K562 (cell line): Measurements from ENCODE around the gene LRP1B. TPM values are rescaled to one million over a fixed set of nuclear protein-coding genes. Genes with fewer than 3 reads are reported as not detected.

Experiments used
- ATAC-seq: fragments of 200-7000 bp; cut with Tn5 transposase; 3 replicates; pipeline ENCODE4 v1.9.1; 2020; ENCODE audit warnings: moderate library complexity
- BruUV-seq: library from RNA; stranded (reverse); fragments of 400-500 nt; replicated peaks from 2 replicates; lab custom pipeline; 2021; lab: Mats Ljungman, UMichigan
- CTCF ChIA-PET: fragments of 300-600 bp; formaldehyde crosslinking; extraction: SDS; loops from one replicate; lab custom pipeline; 2021; ENCODE audit warnings: low intra/inter-chr PET ratio; lab: Yijun Ruan, JAX
- POLR2A ChIA-PET: fragments of 300-600, 350-650 bp; sonication (Branson Sonifier 250); formaldehyde crosslinking; extraction: SDS; loops from one replicate; lab custom pipeline; 2021; ENCODE audit warnings: antibody characterized with exemption, inconsistent platforms; lab: Yijun Ruan, JAX
- DNase-seq, 4 experiments: peaks; one replicate each; pipeline versions ENCODE4 v3.0.0 to v3.0.0-alpha.2; 2011 to 2018; ENCODE audit warnings: low spot score in 3 of 4, mixed read lengths in 3 of 4; ENCODE audit errors: extremely low read depth in 1 of 4
- FAIRE-seq: peaks from 2 replicates; lab custom pipeline; 2011; peaks lifted over from hg19 to GRCh38; lab: Jason Lieb, UNC
- H2AFZ ChIP-seq: 2 replicates; pipeline ENCODE4 v1.6.0; 2011; ENCODE audit warnings: low read depth, low read length, control low read depth, inconsistent platforms
- H3K27ac ChIP-seq: fragments of 200-600 bp; 3 replicates; pipeline ENCODE4 v1.8.0; 2011; ENCODE audit warnings: low read depth, mild to moderate bottlenecking, control low read depth, inconsistent platforms, low read length, moderate library complexity, mixed read lengths; ENCODE audit errors: extremely low read depth
- H3K27me3 ChIP-seq, 2 experiments: fragments of 300-600 bp in 1 of 2; 2 replicates in 1 of 2; 3 replicates in 1 of 2; pipeline versions ENCODE4 v1.6.0 to v1.8.0; 2011; ENCODE audit warnings: inconsistent platforms in 2 of 2, low read length in 2 of 2, mild to moderate bottlenecking in 1 of 2, mixed read lengths in 1 of 2, moderate library complexity in 1 of 2; ENCODE audit not compliant: control insufficient read depth in 2 of 2, insufficient read depth in 2 of 2
- H3K36me3 ChIP-seq: fragments of 300-600 bp; 3 replicates; pipeline ENCODE4 v1.8.0; 2011; ENCODE audit warnings: mild to moderate bottlenecking, low read length, inconsistent platforms; ENCODE audit not compliant: control insufficient read depth, insufficient read depth
- H3K4me1 ChIP-seq, 2 experiments: fragments of 200-600 bp in 1 of 2; replicated peaks in 1 of 2; 2 replicates in 1 of 2; 3 replicates in 1 of 2; pipeline versions ENCODE4 v1.5.1 to v1.8.0; 2011; ENCODE audit warnings: inconsistent platforms in 2 of 2, low read length in 2 of 2, mild to moderate bottlenecking in 1 of 2, mixed read lengths in 1 of 2, moderate library complexity in 1 of 2; ENCODE audit not compliant: control insufficient read depth in 2 of 2, insufficient read depth in 2 of 2
- H3K4me2 ChIP-seq: 2 replicates; pipeline ENCODE4 v1.6.1; 2011; ENCODE audit warnings: low read length, control low read depth, inconsistent platforms, mixed read lengths; ENCODE audit not compliant: insufficient read depth
- H3K4me3 ChIP-seq: fragments of 200-600 bp; sonication (generic), shearing (Covaris generic); 2 replicates; pipeline ENCODE4 v1.5.1; 2016; ENCODE audit warnings: control low read depth, inconsistent platforms
- H3K79me2 ChIP-seq: fragments of 200-600 bp; 3 replicates; pipeline ENCODE4 v1.8.0; 2011; ENCODE audit warnings: low read length, inconsistent platforms; ENCODE audit not compliant: control insufficient read depth, insufficient read depth
- H3K9ac ChIP-seq, 2 experiments: 2 replicates each; pipeline versions ENCODE4 v1.6.0 to v1.6.1; 2011; ENCODE audit warnings: low read depth in 2 of 2, low read length in 2 of 2, control low read depth in 1 of 2, inconsistent platforms in 1 of 2, mild to moderate bottlenecking in 1 of 2, mixed read lengths in 1 of 2; ENCODE audit not compliant: insufficient read depth in 1 of 2
- H3K9me1 ChIP-seq: one replicate; pipeline ENCODE4 v1.6.0; 2011; ENCODE audit warnings: inconsistent platforms, mild to moderate bottlenecking, low read length, moderate library complexity; ENCODE audit not compliant: control insufficient read depth, insufficient read depth
- H3K9me3 ChIP-seq: replicated peaks from 2 replicates; pipeline ENCODE4 v1.5.1; 2011; ENCODE audit warnings: low read depth, low read length, inconsistent platforms; ENCODE audit not compliant: control insufficient read depth, insufficient read depth
- H4K20me1 ChIP-seq: replicated peaks from 2 replicates; pipeline ENCODE4 v1.6.1; 2011; ENCODE audit warnings: low read length, inconsistent platforms, mixed read lengths; ENCODE audit not compliant: control insufficient read depth, insufficient read depth
- ATF3 ChIP-seq, 2 experiments: fragments of 450-650 bp in 1 of 2; sonication (generic) in 1 of 2; formaldehyde crosslinking in 1 of 2; IDR thresholded peaks in 1 of 2; conservative IDR thresholded peaks in 1 of 2; 2 replicates each; pipeline versions ENCODE4 v1.6.1 to v1.8.1; 2016 to 2023; ENCODE audit warnings: mild to moderate bottlenecking in 2 of 2, moderate library complexity in 2 of 2, inconsistent platforms in 1 of 2, missing genetic modification reagents in 1 of 2
- FOXK1 ChIP-seq: sonication (generic); formaldehyde crosslinking; IDR thresholded peaks from 2 replicates; pipeline ENCODE4 v1.8.0; 2022; ENCODE audit warnings: missing genetic modification reagents, mild to moderate bottlenecking, borderline replicate concordance
- HMGN3 ChIP-seq: IDR thresholded peaks from 2 replicates; pipeline ENCODE4 v1.6.1; 2011; ENCODE audit warnings: borderline replicate concordance, low read depth, mild to moderate bottlenecking, mixed read lengths, low read length; ENCODE audit not compliant: insufficient read length; ENCODE audit errors: extremely low read depth
- MCM5 ChIP-seq: fragments of 450-650 bp; IDR thresholded peaks from 2 replicates; pipeline ENCODE4 v1.6.1; 2016; ENCODE audit warnings: low read depth
- NCOR1 ChIP-seq: fragments of 450-650 bp; IDR thresholded peaks from 2 replicates; pipeline ENCODE4 v1.6.1; 2016; ENCODE audit warnings: mild to moderate bottlenecking, moderate library complexity
- TEAD4 ChIP-seq, 2 experiments: sonication (generic) in 1 of 2; formaldehyde crosslinking in 1 of 2; IDR thresholded peaks; 2 replicates each; pipeline versions ENCODE4 v1.6.1 to v1.8.0; 2012 to 2022; ENCODE audit warnings: borderline replicate concordance in 1 of 2, inconsistent platforms in 1 of 2, low read length in 1 of 2, mild to moderate bottlenecking in 1 of 2, missing genetic modification reagents in 1 of 2
- ZNF134 ChIP-seq: fragments of 250-450 bp; sonication (Bioruptor Pico); conservative IDR thresholded peaks from 2 replicates; pipeline ENCODE4 v1.4.0; 2020
- WGBS: fragments of 100-300 bp; shearing (Covaris generic); methylation state at CpG from one replicate; pipeline ENCODE4 v1.1.6; 2016; ENCODE audit warnings: low coverage, mixed read lengths; ENCODE audit not compliant: insufficient coverage; ENCODE audit errors: missing lambda C conversion rate; 5-methylcytosine and 5-hydroxymethylcytosine counted together
- in situ Hi-C: fragments of 300-500 bp; cut with MboI; formaldehyde crosslinking; loops from 4 replicates; pipeline ENCODE4 v1.15.0; 2018; ENCODE audit warnings: inconsistent platforms, mixed read lengths
- intact Hi-C: fragments of 100-400 bp; cut with micrococcal nuclease; formaldehyde crosslinking; loops from 2 replicates; pipeline ENCODE4 v1.14.2; 2022
- polyA plus RNA-seq, 8 experiments: library from polyadenylated mRNA; depleted of rRNA in 4 of 8; stranded (reverse) in 5 of 8; unstranded in 3 of 8; fragments of >200 nt; fragmentation: Nextera tagmentation in 2 of 8; fragmentation: Illumina TruSeq in 1 of 8; extraction: Ambion mirVana in 2 of 8; extraction: Trizol in 1 of 8; gene quantifications; 2 replicates each; pipeline versions ENCODE4 v1.2.1 to v1.2.3, GENCODE V29; 2011 to 2014; ENCODE audit warnings: inconsistent platforms in 1 of 8, missing spikeins in 1 of 8
- total RNA-seq, 7 experiments: library from RNA; depleted of rRNA in 6 of 7; stranded (reverse); fragments of >200 nt in 6 of 7; fragmentation: Illumina TruSeq in 2 of 7; extraction: Trizol in 2 of 7; gene quantifications; 2 replicates each; pipeline versions ENCODE4 v1.2.1 to v1.2.3, GENCODE V29; 2011 to 2021; ENCODE audit warnings: low replicate concordance in 1 of 7
- TF ChIP-seq, protein P1 (sequence below): fragments of 450-650 bp; IDR thresholded peaks from 2 replicates; pipeline ENCODE4 v1.6.1; 2014; ENCODE audit warnings: low read depth, mild to moderate bottlenecking, moderate library complexity, borderline replicate concordance
- TF ChIP-seq, protein P2 (sequence below), 2 experiments: fragments of 450-650 bp; IDR thresholded peaks; 2 replicates each; pipeline ENCODE4 v1.6.1; 2016; ENCODE audit warnings: mild to moderate bottlenecking in 2 of 2, borderline replicate concordance in 1 of 2, low read depth in 1 of 2, moderate library complexity in 1 of 2

LRP1B gene
- total and polyA plus RNA-seq, 9 of the 15 experiments (the other 6 are each of a cell fraction or from before 2014, with no cell fraction given), result not detected

DNA sequence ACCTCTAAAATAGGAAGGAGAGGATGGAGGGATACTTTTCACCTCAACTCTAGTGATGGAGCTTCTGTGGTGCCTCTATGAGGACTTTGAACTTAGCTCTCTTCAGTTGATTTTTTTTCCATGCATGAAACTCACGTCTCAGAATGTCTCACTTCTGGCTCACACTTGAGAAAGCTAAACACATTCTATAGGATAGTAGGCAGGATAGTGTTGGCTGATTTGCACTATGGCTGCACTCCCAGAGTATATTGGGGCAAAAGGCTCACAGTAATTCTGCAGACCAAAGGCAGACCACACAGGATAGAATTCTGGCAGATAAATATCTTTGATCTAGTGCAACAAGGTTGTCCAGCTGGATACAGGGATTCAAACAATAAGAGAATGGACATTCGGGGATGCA lies 1093.5 kb downstream of the LRP1B start (continued):
- TF ChIP-seq, protein P1, sequence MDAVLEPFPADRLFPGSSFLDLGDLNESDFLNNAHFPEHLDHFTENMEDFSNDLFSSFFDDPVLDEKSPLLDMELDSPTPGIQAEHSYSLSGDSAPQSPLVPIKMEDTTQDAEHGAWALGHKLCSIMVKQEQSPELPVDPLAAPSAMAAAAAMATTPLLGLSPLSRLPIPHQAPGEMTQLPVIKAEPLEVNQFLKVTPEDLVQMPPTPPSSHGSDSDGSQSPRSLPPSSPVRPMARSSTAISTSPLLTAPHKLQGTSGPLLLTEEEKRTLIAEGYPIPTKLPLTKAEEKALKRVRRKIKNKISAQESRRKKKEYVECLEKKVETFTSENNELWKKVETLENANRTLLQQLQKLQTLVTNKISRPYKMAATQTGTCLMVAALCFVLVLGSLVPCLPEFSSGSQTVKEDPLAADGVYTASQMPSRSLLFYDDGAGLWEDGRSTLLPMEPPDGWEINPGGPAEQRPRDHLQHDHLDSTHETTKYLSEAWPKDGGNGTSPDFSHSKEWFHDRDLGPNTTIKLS, result no peak
- TF ChIP-seq HMGN3 (no peak), ZNF134 (CRISPR knock-in tag) (no peak), FOXK1 (no peak), MCM5 (no peak)

DNA sequence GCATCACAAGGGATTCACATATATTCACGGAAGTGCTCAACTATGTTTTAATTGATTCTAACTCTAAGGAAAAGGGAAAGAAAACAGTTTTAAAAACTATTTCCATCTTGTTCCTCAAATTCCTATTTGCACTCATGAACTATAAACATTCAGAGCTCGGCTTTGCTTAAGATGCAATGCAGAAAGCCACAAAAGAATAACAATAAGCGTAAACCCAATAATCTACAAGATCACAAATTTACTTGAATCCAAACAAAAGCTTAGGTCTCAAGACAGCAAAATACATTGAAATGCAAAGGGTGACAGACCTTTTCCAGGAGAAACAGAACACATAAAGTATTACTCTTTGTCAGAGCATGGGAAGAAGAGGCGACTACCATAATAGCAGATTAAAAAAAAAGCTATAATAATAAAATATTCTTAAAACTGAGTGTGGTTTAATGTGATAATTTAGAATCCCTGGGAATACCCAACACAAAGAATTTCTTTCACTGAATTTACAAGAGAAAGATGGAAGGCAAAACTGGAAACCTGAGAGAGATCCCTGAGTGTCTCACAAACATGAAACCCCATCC lies 1094.9 kb downstream of the LRP1B start:
- H3K4me3 ChIP-seq, result no peak overlapping the region
- H3K9me1 ChIP-seq, result no peaks in the 10 kb centered on the region
- ChIA-PET CTCF (interaction anchor here (0.6 kb wide), 1 partner anchor 20 kb away, joined by 3 read pairs; no protein-coding TSS in a partner anchor), POLR2A (no interaction called here)
- no peaks in the 10 kb centered on the region for H3K9me3 ChIP-seq
- H3K4me2 ChIP-seq, result no peak overlapping the region
- no peaks in the 10 kb centered on the region for H3K27me3 ChIP-seq
- H3K36me3 ChIP-seq, result no peaks in the 10 kb centered on the region
- in situ Hi-C loops, result no loop called here
- no peaks in the 10 kb centered on the region for H3K4me1 ChIP-seq
- 0% methylated on average over 4 of the region's 4 CpGs for WGBS
- H3K27ac ChIP-seq, result no peak overlapping the region
- H3K79me2 ChIP-seq, result no peaks in the 10 kb centered on the region
- no TSS peak for BruUV-seq
- ATAC-seq (no peak), DNase-seq (no peak), FAIRE-seq (no peak)
- H3K9ac ChIP-seq, result no peak overlapping the region
- no peak overlapping the region for H2AFZ ChIP-seq
- no peaks in the 10 kb centered on the region for H4K20me1 ChIP-seq
- intact Hi-C loops, result no loop called here
- no peak for TF ChIP-seq ATF3 (IDR thresholded peaks at IDR 0.05)
- TF ChIP-seq ATF3 (CRISPR knock-in tag; conservative IDR thresholded peaks at IDR 0.05), result no peak
- TF ChIP-seq NCOR1, result no peak
- no peak for TF ChIP-seq TEAD4 (IDR thresholded peaks at IDR 0.05; ENCODE audit: low read length)
- TF ChIP-seq TEAD4 (CRISPR knock-in tag; IDR thresholded peaks at IDR 0.05; ENCODE audit: borderline replicate concordance), result no peak
- TF ChIP-seq, protein P2, sequence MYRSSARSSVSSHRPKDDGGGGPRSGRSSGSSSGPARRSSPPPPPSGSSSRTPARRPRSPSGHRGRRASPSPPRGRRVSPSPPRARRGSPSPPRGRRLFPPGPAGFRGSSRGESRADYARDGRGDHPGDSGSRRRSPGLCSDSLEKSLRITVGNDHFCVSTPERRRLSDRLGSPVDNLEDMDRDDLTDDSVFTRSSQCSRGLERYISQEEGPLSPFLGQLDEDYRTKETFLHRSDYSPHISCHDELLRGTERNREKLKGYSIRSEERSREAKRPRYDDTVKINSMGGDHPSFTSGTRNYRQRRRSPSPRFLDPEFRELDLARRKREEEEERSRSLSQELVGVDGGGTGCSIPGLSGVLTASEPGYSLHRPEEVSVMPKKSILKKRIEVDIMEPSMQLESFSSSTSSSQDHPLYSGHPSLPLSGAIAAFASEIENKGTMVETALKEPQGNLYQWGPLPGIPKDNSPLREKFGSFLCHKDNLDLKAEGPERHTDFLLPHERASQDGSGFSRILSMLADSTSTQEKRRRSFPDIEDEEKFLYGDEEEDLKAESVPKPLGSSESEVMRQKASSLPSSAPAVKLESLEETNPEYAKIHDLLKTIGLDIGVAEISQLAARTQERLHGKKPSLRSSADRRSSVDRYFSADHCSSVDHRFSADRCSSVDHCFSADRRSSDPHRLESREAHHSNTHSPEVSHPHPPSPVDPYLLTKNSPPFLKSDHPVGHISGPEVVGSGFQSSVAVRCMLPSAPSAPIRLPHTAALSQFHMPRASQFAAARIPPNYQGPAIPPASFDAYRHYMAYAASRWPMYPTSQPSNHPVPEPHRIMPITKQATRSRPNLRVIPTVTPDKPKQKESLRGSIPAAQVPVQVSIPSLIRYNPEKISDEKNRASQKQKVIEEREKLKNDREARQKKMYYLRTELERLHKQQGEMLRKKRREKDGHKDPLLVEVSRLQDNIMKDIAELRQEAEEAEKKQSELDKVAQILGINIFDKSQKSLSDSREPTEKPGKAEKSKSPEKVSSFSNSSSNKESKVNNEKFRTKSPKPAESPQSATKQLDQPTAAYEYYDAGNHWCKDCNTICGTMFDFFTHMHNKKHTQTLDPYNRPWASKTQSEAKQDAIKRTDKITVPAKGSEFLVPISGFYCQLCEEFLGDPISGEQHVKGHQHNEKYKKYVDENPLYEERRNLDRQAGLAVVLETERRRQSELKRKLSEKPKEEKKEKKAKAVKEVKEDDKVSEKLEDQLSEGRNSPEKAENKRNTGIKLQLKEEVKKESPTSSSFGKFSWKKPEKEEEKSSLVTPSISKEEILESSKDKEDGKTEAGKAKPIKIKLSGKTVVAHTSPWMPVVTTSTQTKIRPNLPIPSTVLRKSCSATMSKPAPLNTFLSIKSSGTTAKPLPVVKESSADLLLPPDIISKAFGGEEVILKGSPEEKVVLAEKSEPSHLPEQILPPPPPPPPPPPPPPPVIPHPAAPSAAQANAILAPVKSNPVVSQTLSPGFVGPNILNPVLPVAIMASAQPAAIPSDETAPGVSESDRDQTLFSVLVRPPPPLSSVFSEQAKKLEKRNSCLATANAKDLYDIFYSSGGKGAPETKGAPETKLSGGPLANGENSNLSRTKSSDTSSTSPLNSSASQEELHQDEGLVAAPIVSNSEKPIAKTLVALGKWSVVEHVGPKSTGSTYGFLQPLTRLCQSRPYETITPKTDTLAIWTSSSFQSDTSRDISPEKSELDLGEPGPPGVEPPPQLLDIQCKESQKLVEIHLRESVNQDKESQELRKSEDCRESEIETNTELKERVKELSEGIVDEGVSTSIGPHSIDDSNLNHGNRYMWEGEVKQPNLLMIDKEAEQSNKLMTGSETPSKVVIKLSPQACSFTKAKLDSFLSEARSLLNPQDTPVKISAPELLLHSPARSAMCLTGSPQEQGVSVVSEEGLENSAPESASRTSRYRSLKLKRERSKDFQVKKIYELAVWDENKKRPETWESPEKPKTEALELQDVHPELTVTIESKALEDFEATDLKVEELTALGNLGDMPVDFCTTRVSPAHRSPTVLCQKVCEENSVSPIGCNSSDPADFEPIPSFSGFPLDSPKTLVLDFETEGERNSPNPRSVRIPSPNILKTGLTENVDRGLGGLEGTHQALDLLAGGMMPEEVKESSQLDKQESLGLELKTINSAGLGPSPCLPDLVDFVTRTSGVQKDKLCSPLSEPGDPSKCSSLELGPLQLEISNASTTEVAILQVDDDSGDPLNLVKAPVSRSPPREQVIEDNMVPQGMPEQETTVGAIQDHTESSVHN (IDR thresholded peaks at IDR 0.05; ENCODE audit: borderline replicate concordance in 1 of 2, low read depth in 1 of 2), result no peak
